NT2/D1 (cell line): ENCODE measurements around the gene RSAD1.

Experiments
- DNase-seq: peaks from one replicate; pipeline ENCODE4 v3.0.0-alpha.2; 2011; ENCODE audit warnings: low read depth, low spot score
- H3K27me3 ChIP-seq: 2 replicates; pipeline ENCODE4 v1.6.0; 2011; ENCODE audit warnings: mild to moderate bottlenecking; ENCODE audit not compliant: insufficient read length, insufficient read depth
- H3K36me3 ChIP-seq: 2 replicates; pipeline ENCODE4 v1.6.1; 2011; ENCODE audit warnings: mild to moderate bottlenecking, low read length, mixed read lengths; ENCODE audit not compliant: insufficient read depth, insufficient read length
- H3K4me1 ChIP-seq: 2 replicates; pipeline ENCODE4 v1.5.1; 2011; ENCODE audit not compliant: insufficient read depth, insufficient read length
- H3K4me3 ChIP-seq: 2 replicates; pipeline ENCODE4 v1.5.1; 2011; ENCODE audit warnings: low read depth; ENCODE audit not compliant: insufficient read length
- H3K9ac ChIP-seq: 2 replicates; pipeline ENCODE4 v1.6.0; 2011; ENCODE audit warnings: low read depth; ENCODE audit not compliant: insufficient read length
- H3K9me3 ChIP-seq: 2 replicates; pipeline ENCODE4 v1.5.1; 2011; ENCODE audit warnings: mild to moderate bottlenecking, low read length; ENCODE audit not compliant: insufficient read depth
- SUZ12 ChIP-seq: IDR thresholded peaks from 2 replicates; pipeline ENCODE4 v1.6.1; 2011; ENCODE audit not compliant: insufficient read length, insufficient read depth; ENCODE audit errors: extremely low read depth
- YY1 ChIP-seq: IDR thresholded peaks from 2 replicates; pipeline ENCODE4 v1.6.1; 2011; ENCODE audit not compliant: insufficient read length, insufficient read depth
- ZNF274 ChIP-seq: IDR thresholded peaks from 2 replicates; pipeline ENCODE4 v1.6.1; 2011; ENCODE audit warnings: mild to moderate bottlenecking, low read depth, low read length

Gene RSAD1

DNA sequence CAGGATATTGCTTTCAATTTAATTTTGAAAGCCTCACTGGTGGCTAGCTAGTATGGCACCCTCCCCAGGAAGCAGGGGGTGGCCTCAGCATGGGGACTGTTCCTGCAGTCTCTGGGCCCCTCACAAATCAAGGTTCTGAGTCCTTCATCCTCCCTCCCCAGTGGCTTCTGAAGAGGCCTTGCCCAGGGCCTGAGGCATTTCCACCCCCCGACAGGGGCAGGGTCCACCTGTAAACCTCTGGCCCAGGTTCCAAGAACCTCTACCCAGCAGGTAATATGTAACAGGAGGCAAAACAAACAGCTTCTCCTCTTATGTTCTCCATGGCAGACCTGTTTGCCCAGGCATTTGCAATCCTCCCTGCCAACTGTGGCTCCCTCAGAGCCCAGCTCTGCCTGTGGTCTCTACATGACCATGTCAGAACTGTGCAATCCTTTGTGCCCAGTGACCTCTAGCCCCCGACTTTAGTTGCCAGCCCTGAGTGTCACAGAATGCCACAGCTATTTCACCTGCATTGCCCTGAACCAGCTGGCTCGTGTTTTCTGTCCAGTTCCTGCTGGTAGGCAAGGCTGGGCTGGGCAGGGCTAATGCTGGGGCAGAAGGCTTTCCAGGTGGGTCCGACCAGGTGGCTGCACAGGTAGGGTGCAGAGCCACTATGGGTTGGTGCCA is 38.4 kb upstream of the RSAD1 start:
- Histone ChIP-seq H3K9ac (no peak overlapping the region), H3K27me3 (no peaks in the 10 kb centered on the region), H3K9me3 (no peaks in the 10 kb centered on the region)

DNA sequence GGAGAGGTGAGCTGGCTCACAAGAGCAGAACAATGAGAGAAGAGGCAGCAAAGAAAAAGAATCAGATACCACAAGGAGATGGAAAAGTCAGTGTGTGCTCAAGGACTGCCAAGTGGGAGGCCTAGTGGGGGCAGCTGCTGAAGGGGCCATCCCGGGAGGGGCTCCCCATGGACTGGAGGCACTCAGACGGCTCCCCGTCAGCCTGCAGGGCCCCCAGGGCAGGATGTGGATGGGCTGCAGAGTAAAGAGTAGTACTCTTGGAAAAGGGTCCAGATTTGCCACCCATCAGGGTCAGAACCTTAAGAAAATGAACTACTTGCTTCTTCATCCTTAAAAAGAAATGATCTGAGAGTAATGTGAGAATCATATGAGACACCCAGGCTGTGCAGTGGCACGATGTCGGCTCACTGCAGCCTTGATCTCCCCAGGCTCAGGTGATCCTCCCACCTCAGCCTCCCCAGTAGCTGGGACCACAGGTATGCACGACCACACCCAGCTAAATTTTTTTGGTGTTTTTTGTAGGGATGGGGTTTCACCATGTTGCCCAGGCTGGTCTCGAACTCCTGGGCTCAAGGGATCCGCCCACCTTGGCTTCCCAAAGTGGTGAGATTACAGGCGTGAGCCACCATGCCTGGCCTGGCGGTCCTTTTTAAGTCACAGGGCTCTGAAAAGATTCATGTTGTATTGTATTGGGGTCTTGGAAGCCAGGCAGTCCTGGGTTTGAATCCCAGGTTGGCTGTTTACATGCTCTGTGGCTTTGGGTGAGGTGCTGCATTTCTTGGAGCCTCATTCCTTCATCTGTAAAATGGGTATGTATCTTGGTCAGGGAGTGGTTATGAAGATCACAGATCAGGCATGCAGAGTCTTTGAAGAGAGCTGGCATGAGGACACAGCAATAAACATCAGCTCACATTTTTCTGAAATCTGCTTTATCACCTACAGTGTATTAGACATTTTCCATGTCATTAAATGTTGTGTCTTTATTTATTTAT is 37.5 kb upstream of the RSAD1 start:
- no peak for TF ChIP-seq YY1
- TF ChIP-seq SUZ12, result no peak
- no peak for TF ChIP-seq ZNF274
- H3K36me3 ChIP-seq, result peaks cover 6% of the 10 kb centered on the region
- no peaks in the 10 kb centered on the region for H3K9me3 ChIP-seq

More for the DNA sequence above, 38.4 kb upstream of the RSAD1 start:
- no peak overlapping the region for H3K4me3 ChIP-seq
- no peak for TF ChIP-seq SUZ12
- no peak for TF ChIP-seq ZNF274
- TF ChIP-seq YY1, result no peak
- no peak for DNase-seq
- H3K4me1 ChIP-seq, result peaks cover 8% of the 10 kb centered on the region
- peaks cover 6% of the 10 kb centered on the region for H3K36me3 ChIP-seq

DNA sequence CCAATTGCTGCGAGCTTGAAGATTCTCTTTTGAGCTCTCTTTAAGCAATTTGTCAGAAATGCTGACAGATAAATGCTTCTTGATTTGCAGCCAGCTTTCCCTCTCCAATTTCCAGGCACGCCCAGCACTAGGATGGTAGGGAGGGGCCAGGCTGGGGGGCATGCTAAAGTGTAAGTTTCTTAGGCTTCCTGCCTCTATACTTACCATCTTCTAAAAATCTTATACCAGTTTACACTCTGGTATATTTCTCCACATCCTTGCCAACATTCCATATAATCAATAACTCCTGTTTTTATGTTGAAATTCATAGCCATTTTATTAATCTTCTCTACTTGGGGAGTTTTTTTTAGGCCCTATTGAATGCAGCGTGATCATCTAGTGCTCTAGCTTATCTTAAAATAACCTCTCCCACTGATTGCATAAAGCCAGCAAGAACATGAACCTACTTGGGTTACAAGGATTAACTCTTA is 35.1 kb upstream of the RSAD1 start:
- H3K4me3 ChIP-seq, result no peak overlapping the region
- no peaks in the 10 kb centered on the region for H3K27me3 ChIP-seq
- no peak for DNase-seq

More for the DNA sequence above, 37.5 kb upstream of the RSAD1 start:
- H3K4me1 ChIP-seq, result peaks cover 8% of the 10 kb centered on the region
- no peak overlapping the region for H3K4me3 ChIP-seq
- no peak for DNase-seq
- no peak overlapping the region for H3K9ac ChIP-seq
- H3K27me3 ChIP-seq, result no peaks in the 10 kb centered on the region

DNA sequence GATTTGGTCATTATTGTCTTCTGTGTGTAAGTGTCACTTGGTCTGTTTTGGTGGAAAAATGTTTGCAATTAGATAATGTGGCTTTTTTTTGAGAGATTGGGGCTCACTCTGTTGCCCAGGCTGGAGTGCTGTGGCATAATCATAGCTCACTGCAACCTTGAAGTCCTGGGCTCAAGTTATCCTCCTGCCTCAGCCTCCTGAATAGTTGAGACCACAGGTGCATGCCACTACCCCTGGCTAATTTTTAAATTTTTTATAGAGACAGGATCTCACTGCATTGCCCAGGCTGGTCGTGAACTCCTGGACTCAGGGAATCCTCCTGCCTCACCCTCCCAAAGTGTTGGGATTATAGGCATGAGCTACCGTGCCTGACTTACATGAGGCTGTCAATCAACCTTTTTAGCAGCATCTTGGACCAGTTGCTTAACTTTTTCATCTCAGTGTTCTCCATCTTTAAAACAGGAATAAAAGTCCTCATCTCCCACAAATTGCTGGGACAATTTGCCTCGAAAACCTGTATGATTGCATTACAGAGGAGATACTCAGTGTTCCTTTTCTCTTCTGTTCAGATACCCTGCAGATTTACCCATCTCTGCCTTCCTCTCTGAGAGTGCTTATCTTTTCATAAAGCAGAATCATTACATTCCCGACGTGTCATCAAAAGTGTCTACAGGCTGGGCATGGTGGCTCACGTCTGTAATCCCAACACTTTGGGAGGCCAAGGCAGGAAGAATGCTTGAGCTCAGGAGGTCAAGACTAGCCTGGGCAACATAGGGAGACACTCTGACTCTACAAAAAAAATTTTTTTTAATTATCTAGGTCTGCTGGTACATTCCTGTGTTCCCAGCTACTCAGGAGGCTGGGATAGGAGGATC is 33.6 kb upstream of the RSAD1 start:
- H3K4me1 ChIP-seq, result peaks cover 6% of the 10 kb centered on the region
- H3K9me3 ChIP-seq, result no peaks in the 10 kb centered on the region
- H3K27me3 ChIP-seq, result no peaks in the 10 kb centered on the region
- peaks cover 5% of the 10 kb centered on the region for H3K36me3 ChIP-seq
- H3K9ac ChIP-seq, result no peak overlapping the region
- no peak for DNase-seq
- TF ChIP-seq ZNF274, result no peak
- TF ChIP-seq SUZ12, result no peak
- no peak for TF ChIP-seq YY1
- no peak overlapping the region for H3K4me3 ChIP-seq

More for the DNA sequence above, 35.1 kb upstream of the RSAD1 start:
- no peak overlapping the region for H3K9ac ChIP-seq
- TF ChIP-seq ZNF274 (no peak), SUZ12 (no peak), YY1 (no peak)
- no peaks in the 10 kb centered on the region for H3K9me3 ChIP-seq
- peaks cover 8% of the 10 kb centered on the region for H3K4me1 ChIP-seq
- H3K36me3 ChIP-seq, result peaks cover 6% of the 10 kb centered on the region

DNA sequence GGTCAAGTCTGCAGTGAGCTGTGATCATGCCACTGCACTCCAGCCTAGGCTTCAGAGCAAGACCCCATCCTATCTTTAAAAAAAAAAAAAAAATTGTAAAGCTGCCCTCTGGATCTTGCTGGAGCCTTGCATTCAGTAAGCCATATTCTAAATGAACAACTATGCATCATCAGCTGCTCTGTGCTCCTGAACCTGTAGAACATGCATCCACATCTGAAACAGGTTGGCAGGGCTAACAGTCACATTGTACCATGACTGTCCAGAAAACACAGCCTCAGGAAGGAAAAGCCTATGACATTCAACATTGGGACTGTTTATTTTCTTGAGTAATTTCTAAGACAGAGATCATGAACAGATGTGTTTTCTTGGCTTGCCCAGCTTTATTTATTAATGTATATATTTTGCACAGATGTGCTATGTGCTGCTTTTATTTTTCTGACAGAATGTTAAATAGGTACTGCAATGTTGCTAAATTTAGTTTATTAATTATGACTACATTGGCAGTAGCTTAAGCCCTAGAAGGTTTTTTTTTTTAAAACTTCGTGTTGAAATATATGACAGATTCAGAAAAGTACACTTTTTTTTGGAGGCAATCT is 32.8 kb upstream of the RSAD1 start:
- Histone ChIP-seq H3K4me1 (peaks cover under 1% of the 10 kb centered on the region), H3K9me3 (no peaks in the 10 kb centered on the region), H3K4me3 (no peak overlapping the region), H3K36me3 (no peaks in the 10 kb centered on the region), H3K27me3 (no peaks in the 10 kb centered on the region), H3K9ac (no peak overlapping the region)
- no peak for DNase-seq
- TF ChIP-seq YY1 (no peak), ZNF274 (no peak), SUZ12 (no peak)

DNA sequence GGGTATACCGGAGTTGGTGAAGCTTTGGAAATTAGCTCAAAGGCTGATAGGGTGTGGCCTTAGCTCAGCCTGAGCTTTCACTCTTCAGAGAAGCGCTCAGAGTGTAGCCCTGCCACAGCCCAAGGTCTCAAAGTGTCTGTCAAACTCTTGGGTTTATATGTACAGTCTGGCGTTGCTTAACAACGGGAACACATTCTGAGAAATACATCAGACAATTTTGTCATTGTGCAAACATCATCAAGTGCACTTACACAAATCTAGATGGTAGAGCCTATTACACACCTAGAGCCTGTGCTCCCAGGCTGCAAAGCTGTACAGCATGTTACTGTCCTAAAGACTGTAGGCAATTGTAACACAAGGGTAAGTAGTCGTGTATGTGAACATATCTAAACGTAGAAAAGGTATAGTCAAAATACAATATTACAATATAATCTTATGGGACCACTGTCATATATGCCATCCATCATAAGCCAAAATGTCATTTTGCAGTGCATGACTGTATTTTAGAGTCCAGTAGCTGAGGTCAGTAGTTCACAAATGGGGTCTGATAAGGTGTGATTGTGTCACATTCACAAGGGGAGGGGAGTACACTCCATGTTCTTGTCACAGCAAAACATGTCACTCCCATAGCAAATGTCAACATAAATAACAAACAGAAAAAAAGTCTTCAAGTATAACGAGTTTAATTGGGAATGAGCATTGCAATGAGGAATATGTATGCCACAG is 30.6 kb upstream of the RSAD1 start:
- H3K36me3 ChIP-seq, result no peaks in the 10 kb centered on the region
- no peak overlapping the region for H3K9ac ChIP-seq
- no peak for TF ChIP-seq ZNF274
- no peak for TF ChIP-seq SUZ12
- TF ChIP-seq YY1, result no peak
- H3K4me3 ChIP-seq, result no peak overlapping the region
- H3K9me3 ChIP-seq, result no peaks in the 10 kb centered on the region
- H3K27me3 ChIP-seq, result no peaks in the 10 kb centered on the region
- DNase-seq, result no peak
- H3K4me1 ChIP-seq, result no peaks in the 10 kb centered on the region
